ENCODE results near the gene SECISBP2.

- TF ChIP-seq CTCF (IDR thresholded peaks at IDR 0.05) (no peak), POLR2A (IDR thresholded peaks at IDR 0.05) (no peak)
These were observed 45.8 kb downstream of the SECISBP2 start for GRCh38 chr9:89363921-89364665.
